Measurements from ENCODE around the gene FCGR2B. TPM values are rescaled to one million over a fixed set of nuclear protein-coding genes. Genes with fewer than 3 reads are reported as not detected.
"Not testable (repeated sequence)": the region's sequence is repeated elsewhere in the genome, so short reads cannot be mapped to it uniquely, and the experiment has no call there.

FCGR2B gene
- total and polyA plus RNA-seq, 12 donors, result 2.1 to 32.1 (median 17.7) TPM

- 51 to 70% (median 60%) methylated on average over 3 of the region's 3 CpGs for WGBS, 4 donors
- Histone ChIP-seq H3K9me3 (replicated peaks in 1 of 3) (no peaks in the 10 kb centered on the region), H3K27ac (no peak overlapping the region), H3K27me3 (no peaks in the 10 kb centered on the region), H3K4me1 (replicated peaks in 1 of 2) (no peaks in the 10 kb centered on the region), H3K36me3 (replicated peaks in 1 of 2) (no peaks in the 10 kb centered on the region), H3K4me3 (no peak overlapping the region)
- DNase-seq, result no peak
- no peak for TF ChIP-seq POLR2A (IDR thresholded peaks at IDR 0.05)
- TF ChIP-seq CTCF (IDR thresholded peaks at IDR 0.05), result no peak
- intact Hi-C loops (cut with DNase I), result no loop called here
These were observed 18.9 kb downstream of the FCGR2B start for GRCh38 chr1:161681879-161682278.

GRCh38 chr1:161688946-161689345, 26.0 kb downstream of the FCGR2B start:
- DNase-seq, result no peak
- H3K4me1 ChIP-seq (replicated peaks in 1 of 2), result no peaks in the 10 kb centered on the region
- H3K27ac ChIP-seq, result no peak overlapping the region
- no peaks in the 10 kb centered on the region for H3K9me3 ChIP-seq (replicated peaks in 1 of 3)
- H3K4me3 ChIP-seq, result no peak overlapping the region
- peaks cover 5% of the 10 kb centered on the region for H3K27me3 ChIP-seq
- H3K36me3 ChIP-seq (replicated peaks in 1 of 2), result no peaks in the 10 kb centered on the region
- intact Hi-C loops (cut with DNase I), result no loop called here
- no peak for TF ChIP-seq CTCF (IDR thresholded peaks at IDR 0.05)
- TF ChIP-seq POLR2A (IDR thresholded peaks at IDR 0.05), result no peak
- 60 to 74% (median 71%) methylated on average over 3 of the region's 3 CpGs for WGBS, 4 donors

- Histone ChIP-seq H3K4me1 (replicated peaks in 1 of 2) (no peaks in the 10 kb centered on the region), H3K9me3 (replicated peaks in 1 of 3) (no peaks in the 10 kb centered on the region), H3K36me3 (replicated peaks in 1 of 2) (no peaks in the 10 kb centered on the region), H3K27ac (no peak overlapping the region), H3K4me3 (no peak overlapping the region), H3K27me3 (peaks cover 5% of the 10 kb centered on the region)
- intact Hi-C loops (cut with DNase I), result no loop called here
- WGBS, 4 donors, result 72 to 79% (median 77%) methylated on average over 3 of the region's 3 CpGs
- TF ChIP-seq CTCF (IDR thresholded peaks at IDR 0.05), result no peak
- TF ChIP-seq POLR2A (IDR thresholded peaks at IDR 0.05), result no peak
- DNase-seq, result no peak
These were observed 28.9 kb downstream of the FCGR2B start for GRCh38 chr1:161691846-161692245.

- WGBS, 4 donors, result 72 to 87% (median 80%) methylated on average over 6 to 14 of the region's 14 CpGs
- H3K27ac ChIP-seq; H3K27me3 ChIP-seq; H3K36me3 ChIP-seq (replicated peaks in 1 of 2); H3K4me3 ChIP-seq; H3K4me1 ChIP-seq (replicated peaks in 1 of 2); intact Hi-C loops (cut with DNase I); DNase-seq; H3K9me3 ChIP-seq (replicated peaks in 1 of 3): not testable (repeated sequence)
These were observed 30.2 kb downstream of the FCGR2B start for GRCh38 chr1:161693020-161693712.

- H3K27me3 ChIP-seq; H3K9me3 ChIP-seq (replicated peaks in 1 of 3); intact Hi-C loops (cut with DNase I); H3K36me3 ChIP-seq (replicated peaks in 1 of 2); H3K4me3 ChIP-seq; H3K27ac ChIP-seq; H3K4me1 ChIP-seq (replicated peaks in 1 of 2); DNase-seq: not testable (repeated sequence)
- 75 to 85% (median 79%) methylated on average over 2 of the region's 2 CpGs for WGBS, 4 donors
These were observed 35.4 kb downstream of the FCGR2B start for GRCh38 chr1:161698302-161698701.
